HG03135 (cell line): ENCODE data around the gene TMEM127.

Experiments used
- ATAC-seq: cut with Tn5 transposase; IDR thresholded peaks from one replicate; pipeline ENCODE4 v1.9.1; 2021; ENCODE audit warnings: mild to moderate bottlenecking, moderate library complexity; ENCODE audit not compliant: unreplicated experiment

TMEM127 gene

GRCh38 chr2:96207774-96208142 lies 58.0 kb downstream of the TMEM127 start:
- no peak for ATAC-seq

GRCh38 chr2:96207073-96207773 lies 58.6 kb downstream of the TMEM127 start:
- ATAC-seq, result no peak

- no peak for ATAC-seq
Measured at GRCh38 chr2:96205888-96206287, 59.9 kb downstream of the TMEM127 start.

GRCh38 chr2:96204836-96205624 lies 60.8 kb downstream of the TMEM127 start:
- no peak for ATAC-seq

GRCh38 chr2:96203130-96204028 lies 62.4 kb downstream of the TMEM127 start:
- no peak for ATAC-seq

GRCh38 chr2:96202152-96202854 lies 63.5 kb downstream of the TMEM127 start:
- no peak for ATAC-seq

- ATAC-seq, result no peak
Measured at GRCh38 chr2:96201338-96201737, 64.5 kb downstream of the TMEM127 start.

GRCh38 chr2:96198921-96199320 lies 66.9 kb downstream of the TMEM127 start:
- no peak for ATAC-seq
